NCI-H460 (cell line): ENCODE data around the gene MLLT6. TPM values are rescaled to one million over a fixed set of nuclear protein-coding genes. Genes with fewer than 3 reads are reported as not detected.
A peak's percentile ranks its signal among the peaks of the same experiment; 100 is the strongest.

Experiments used
- DNase-seq: peaks from one replicate; pipeline ENCODE4 v3.0.0-alpha.2; 2016; ENCODE audit warnings: low read depth; ENCODE audit errors: extremely low read depth
- total RNA-seq: library from RNA; depleted of rRNA; stranded (reverse); fragments of >200 nt; shearing (Covaris generic); gene quantifications from 2 replicates; pipeline ENCODE4 v1.2.3, GENCODE V29; 2014

MLLT6 gene
- total RNA-seq, 1 experiment from 2014 or later: 39.0 TPM

DNA sequence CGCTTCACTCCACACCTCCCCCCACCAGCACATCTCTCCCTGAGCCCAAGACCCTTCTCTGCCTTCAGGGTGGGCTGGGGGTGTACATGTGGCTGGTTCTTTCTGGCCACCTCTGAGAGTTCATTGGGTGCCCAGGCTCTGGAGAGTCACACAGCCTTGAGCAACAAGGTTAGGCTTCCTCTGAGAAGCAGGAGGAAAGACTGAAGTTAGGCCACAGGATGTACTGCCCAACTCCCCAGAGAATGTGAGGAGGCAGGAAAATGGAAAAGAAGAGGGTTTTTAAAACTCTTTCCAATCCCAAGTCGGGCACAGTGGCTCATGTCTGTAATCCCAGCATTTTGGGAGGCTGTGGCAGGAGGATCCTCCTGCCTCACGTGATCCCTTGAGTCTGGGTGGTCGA, 35.7 kb downstream of the MLLT6 start:
- DNase-seq: no peak

DNA sequence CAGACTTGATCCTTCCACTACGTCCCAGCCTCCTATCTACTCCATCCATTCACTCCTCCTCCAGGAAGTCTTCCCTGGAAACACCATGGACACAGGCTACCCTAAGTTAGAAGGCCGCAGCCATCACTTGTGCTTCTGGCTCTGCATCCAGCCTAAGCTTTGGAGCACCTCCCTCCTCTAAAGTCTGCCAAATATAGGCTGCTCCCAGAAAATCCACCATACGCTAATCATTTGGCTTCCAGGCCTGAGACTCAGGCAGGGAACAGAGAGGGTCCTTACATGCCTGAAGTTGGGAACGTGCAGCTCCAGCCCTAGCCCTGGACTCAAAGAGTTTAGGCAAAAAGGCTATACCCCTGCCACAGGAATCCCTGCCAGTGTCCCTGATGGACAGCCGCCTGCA, 36.4 kb downstream of the MLLT6 start:
- DNase-seq: no peak

DNA sequence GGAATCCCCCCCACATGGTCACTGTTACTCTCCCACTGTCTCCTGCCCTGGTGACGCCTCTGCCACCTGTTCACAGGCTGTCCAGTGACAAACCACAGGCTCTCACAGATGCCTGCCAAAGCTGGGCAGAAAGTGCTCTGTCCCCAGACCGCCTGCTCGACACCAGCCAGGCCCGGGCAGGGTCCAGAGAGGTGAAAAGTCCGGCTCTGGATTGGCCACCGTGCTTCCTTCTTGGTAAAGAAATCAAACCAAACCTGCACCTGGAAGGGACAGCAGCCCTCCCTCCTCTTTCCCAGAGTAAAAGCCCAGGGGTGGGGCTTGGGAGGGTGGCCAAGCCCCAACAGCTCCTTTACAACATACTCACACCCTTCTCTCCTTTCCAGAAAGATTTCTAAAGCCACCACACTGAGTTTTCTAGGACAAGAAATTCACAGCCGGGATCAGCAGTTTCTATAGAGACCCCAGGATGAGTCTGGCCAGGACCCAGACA, 36.9 kb downstream of the MLLT6 start:
- no peak for DNase-seq

DNA sequence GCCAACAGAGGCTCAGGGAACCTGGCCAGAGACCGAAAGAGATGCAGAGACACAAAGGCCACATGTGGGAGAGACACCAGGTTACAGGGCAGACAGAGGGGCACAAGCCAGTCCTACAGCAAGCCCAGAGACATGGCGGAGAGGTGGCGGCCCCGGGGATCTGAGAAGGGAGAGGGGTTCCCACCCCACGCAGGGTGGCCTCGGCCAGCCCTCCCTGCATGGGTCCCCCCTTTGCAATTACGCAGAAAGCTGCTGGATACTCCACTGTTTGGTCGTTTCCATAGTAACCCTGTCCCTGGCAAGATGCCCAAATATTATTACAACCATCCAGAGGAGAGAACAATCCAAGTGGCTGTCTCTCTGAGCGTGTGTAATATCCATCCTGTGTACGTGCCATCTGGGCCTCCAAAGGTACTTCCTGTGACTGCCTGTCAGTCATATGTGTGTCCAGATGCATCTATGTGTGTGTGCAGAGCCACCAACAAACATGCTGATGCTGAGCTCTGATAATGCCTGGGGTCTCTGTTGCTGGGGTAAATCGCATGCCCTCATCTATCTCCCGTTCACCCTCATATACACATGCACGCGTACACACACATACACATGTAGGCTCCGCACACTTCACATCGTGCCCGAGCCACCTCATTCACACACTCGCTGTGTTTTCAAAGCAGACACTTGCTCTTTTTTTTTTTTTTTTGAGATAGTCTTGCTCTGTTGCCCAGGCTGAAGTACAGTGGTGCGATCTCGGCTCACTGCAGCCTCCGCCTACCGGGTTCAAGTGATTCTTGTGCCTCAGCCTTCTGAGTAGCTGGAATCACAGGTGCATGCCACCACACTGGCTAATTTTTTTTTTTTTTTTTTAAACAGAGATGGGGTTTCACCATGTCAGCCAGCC, 37.6 kb downstream of the MLLT6 start:
- DNase-seq: no peak

DNA sequence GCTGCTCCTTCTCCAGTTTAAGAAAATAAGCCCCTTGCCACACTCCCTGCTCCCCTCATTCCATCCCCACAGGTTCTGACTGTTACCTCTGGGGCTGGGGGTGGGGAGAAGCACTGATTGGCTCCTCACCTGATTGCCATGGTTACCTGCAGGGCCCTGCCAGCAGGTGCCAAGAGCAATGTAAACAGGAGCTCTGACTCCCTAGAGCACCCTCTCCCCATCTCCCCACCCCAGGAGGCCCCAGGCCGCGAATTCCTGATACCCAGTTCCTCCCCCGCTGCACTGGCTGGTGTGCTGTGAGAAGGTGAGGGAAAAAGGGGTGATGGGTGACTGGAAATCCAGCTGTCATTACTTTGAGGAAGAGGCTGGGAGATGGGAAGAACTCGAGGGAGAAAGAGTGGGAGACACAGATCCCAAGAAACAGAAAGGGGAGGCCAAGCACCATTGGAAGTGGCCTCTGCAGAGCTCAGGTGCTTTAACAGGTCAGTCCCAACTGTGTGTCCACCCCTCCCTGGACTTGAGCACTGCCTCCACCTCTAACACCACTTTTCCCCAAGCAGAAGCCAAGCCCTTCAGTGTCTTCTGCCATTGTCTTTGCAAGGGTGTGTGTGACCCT, 38.6 kb downstream of the MLLT6 start:
- DNase-seq: no peak

DNA sequence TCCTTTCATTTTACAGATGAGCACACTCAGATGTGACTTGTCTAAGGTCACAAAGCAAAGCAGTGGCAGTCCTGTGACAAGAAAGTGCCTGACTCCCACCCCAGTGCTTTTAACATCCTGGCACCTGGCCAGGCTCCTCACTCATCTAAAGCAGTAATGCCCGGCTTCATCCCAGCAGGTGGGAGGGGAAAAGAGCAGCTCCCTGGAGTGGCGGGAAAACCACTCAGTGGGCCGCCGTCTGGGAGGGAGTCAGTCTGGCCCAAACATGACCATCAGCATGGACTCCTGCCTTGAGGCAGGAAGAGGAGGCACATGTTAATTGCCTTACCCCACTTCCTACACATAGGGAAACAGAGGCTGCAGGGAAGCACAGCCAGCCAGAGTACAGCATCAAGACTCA, 40.5 kb downstream of the MLLT6 start:
- no peak for DNase-seq

DNA sequence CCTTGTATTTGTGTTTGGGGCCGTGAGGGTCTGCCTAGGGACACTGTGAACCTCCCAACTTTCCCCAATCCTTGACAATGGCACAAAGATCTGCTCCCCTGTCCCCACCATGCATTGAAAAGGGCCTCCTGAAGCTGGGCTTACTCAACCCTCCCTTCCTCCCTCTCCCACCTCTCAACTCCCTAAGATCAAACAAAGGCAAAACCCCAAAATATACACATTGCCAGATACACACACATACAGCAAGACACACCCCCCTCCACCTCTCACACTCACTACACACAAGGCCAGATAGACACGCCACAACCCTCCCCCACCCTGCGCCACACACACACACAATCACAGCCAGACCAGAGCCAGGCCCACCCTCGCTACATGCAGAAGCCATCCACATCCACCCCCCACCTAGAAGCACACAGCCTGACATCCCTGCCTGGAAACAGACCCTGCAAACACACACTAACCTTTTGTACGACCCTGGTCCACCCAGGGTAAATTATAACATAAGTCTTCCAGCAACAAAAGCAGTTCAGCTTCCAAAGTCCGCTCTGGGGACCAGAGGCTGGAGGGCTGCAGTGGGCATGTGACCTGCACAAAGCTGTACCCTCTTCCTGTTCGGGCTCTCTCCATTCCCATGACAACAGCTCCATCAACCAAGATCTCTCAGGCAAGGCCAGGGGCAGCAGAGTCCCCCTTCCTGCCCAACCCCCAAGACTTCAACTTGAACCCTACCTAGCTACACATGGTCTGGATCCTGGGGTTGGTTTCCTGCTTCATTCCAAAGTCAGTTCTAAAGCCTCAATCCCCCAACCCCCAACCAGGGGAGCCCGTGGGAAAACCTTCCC, 41.2 kb downstream of the MLLT6 start:
- DNase-seq: no peak

DNA sequence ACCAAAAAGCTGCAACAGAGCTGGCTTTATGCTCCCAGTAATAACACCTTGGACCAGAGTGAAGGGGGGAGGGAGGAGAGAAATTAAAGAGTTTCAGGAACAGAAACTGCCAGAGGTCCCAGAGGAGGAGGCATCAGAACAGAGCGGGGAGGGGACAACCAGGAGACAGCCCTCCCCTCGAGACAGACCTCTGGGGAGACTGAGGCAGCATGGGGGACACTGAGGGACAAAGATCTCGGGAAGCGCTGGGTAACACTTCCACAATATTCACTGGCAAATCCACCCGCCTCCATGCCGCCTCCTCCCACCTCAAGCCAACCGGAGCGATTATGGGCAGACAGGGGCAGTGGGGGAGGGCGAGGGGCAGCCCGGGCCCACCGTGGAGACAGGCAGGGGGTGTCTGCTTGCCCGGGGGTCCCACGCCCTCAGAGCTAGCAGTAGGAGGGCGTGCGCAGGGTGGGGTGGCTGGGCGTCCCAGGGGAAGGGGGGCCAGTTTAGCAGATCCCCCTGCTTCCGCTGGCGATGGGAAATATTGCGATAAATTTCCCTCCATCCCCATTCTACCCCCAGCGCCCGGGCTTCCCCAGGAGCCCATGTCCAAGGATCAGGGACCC, 41.9 kb downstream of the MLLT6 start:
- DNase-seq: no peak

DNA sequence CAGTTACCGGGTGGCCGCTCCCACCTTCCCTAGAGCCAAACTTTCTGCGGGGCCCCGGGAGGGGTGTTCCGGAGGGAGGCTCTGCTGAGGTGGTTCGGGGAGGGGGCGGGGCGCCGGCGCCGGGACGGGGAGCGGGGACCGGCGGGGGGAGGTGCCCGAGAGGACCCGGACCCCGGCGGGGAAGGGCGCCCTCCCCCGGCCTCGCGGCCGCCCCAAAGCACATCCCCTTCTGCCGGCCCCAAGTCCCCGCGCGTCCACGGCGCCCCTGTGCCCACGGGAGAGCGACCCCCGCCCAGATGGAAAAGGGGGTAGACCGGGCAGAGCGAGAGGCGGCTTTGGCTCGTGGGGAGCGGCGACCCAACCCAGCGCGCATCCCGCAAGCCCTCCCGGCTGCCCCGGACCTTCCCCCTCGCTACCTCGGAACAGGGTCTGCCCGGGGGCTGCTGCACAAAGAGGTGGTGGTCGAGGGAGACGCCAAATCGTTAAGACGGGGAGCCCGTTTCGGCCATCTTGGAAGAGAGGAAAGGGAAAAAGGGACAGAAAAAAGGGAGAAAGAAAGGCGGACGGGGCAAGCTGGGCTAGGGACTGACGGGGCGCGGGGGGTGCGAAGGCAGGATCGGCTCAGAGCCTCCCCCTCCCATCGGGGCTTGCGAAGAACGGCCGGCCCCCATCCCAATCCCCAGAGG, 42.5 kb downstream of the MLLT6 start:
- DNase-seq: no peak

DNA sequence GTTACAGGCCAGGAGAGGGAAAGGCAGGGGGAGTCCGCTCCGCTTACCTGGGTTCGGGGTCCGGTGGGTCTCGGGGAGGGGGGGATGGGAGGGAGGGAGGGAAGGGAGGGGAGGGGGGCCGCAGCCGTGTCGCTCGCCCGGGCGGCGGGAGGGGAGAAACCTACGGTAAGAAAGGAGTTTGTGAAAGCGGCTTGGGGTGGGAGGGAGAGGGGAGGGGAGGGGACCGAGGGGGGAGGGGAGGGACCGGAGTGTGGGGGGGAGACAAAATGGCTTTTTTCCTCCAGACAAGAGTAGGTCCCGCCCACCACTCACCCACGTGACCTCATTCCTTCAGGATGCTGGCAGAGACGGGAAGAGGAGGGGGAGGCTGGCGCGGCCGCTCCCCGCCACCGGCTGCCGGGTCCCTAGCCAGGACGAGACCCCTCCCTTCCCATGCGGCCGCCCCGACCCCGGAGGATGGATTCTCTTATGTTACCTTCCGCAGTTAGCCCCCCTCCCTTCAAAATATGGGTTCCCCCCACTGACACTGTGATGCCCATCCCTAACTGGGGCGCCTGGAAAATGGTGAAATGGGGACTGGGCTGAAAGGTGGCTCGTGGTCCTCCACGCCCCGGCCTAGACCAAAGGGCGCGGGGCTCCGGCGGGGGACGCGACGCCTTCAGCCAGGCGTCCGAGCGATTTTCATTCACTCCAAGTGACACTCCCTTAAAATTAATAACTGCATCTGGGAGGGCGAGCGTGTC, 43.2 kb downstream of the MLLT6 start, which contains the start of gene PCGF2:
TSS of gene PCGF2 (minus strand) at position 188 of the 743 bp plus-strand sequence. CDS start 7,934 bp downstream, outside the sequence.
- DNase-seq: peak; percentile 86

DNA sequence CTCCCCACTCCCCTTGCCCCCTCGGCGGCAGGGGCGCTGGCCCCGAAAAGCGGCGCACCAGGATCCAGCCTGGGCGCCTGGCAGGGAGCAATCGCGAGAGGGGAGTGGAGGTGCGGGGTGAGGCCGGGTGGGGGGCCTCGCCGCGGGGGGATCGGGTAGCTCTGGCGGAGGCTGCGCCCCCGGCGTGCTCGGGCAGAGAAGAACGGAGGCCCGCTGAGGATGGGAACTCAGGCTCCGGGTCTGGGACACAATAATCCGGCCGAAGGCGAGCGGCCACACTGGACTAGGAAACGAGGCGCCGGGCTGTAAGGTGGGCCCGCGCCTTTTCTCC, 43.8 kb downstream of the MLLT6 start:
- DNase-seq: no peak

DNA sequence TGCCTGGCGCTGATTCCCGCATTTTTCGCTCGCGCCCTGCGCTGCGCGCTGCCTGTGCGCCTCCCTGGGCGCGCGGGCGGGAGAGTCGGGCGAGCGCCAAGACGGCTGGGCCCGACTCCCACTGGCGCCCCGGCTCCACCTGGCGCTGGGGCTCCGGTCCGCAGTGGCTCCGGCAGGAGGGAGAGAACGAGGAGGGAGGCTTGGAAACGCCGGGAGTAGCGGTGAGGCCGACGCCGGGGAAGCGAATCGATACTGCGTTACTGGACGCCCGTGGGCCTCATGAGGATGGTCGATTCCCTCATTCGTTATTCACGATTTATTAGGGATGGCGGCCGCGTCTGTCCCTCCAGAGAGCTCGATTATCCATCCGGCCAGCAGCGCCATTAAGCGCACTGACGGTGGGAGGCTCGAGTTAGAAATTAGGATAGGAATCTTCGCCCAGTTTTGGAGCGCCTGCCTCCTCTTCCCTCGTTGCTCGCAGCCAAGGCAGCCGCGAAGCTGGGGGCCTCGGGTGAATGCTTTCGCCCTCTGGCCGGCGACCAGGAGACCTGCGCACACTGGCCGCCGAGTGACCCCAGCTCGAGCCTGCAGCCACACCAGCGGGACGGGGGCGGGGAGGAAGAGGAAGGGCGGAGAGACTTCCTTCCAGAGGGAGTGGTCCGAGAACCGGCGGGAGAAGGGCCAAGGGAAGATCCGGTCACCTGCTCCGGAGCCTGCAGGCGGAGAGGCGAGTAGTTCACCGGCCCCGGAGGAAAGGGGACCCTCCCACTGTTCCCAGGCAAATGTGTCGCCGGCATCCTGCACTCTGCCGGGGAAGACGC, 44.4 kb downstream of the MLLT6 start:
- peak; percentile 76 for DNase-seq

DNA sequence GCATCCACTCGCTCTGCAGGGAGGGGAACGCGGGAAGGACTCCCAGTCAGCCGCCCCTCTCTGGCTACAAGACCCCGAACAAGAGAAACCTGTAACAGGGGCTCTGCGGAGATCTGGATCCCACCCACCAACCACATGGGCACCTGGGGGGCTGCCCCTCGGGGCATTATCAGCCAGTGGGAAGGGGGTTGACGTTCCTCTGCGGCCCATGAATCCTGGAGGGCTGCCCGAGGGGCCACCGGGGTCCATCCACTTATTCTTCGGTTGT, 44.9 kb downstream of the MLLT6 start:
- DNase-seq: no peak

DNA sequence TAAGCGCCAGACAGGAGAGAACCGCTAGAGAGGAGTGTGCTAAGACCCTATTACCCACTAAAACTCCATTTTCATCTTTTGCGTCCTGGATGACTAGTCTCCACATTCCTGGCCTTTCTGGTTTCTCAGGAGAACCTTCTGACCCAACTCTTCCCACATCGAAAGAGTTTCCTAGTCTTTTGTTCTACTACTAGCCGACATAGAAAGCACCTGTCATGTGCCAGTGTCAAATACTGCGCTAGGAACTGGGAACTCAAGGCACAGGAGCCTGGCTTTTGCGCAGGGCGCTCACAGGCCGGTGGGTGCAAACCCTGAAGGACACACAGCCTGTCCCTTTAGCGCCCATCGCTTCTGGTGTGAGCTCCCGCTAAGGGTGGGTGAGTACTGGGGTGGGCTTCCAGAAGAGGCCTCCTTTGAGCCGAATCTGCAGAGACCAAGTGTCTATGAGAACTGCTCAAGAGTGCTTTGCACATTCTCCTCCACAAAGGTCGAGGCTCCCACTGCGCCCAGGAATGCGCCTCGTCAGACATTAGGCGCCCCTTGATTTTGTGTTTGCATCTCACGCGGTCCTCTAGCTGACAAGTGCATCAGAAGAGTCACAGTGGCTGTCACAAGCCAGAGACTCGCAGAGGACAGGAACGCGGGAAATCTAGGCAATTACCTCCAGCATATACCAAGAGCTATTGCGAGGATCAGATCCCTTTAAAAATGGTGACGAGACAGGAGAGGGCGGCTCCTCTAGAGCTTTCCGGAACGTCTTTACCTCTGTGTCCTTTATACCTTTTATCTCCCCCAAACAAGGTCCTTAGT, 45.4 kb downstream of the MLLT6 start:
- no peak for DNase-seq

DNA sequence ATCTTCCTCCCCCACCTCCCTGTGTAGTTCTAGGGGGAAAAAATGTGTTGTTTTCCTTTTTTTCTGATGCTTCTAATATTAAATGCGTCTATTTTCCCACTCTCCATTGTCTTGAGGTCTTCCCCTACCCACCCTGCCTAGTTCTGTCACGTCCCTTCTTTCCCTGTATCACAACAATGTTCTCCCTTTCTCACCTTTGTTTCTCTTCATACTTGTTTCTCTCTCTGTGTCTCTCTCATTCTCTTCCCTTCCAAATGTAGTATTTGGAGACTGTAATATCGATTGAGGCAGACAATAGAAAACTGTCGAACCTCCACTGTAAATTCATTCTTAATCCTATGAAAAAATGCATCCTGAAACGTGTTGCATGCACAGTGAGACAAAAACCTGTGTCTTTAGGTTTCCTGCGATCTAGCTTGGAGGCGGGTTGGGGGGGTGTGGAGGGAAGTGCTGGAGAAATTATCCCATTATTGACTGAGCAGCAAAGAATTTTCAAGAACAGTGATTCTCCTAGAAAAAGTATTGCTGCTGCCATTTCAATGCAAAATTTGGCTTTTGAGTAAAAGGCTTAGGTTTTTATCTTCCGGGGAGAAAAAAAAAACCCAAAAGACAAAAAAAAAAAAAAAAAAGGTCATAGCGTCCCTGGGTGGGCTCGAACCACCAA, 46.2 kb downstream of the MLLT6 start:
- DNase-seq: no peak

DNA sequence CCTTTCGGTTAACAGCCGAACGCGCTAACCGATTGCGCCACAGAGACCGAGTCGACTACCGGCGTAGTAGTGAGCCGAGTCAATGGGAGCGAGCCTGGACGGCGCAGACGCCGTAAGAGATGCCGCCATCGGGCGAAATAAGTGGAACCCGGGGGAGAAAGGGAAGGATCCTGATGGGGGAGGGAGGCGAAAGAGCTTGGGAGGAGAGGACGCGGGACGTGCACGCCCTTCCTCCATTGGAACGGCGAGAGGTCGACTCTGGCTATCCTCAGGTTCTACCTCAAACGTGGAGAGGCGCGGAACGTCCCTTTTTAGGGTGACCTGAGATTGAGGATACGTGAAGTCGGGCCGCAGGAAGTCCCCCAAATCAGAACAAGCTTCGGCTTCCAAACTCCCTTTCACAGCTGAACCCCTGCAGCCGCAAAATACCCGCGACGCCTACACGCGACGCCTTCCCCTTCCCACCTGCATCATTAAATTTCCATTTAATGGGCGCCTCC, 46.8 kb downstream of the MLLT6 start:
- peak; percentile 86 for DNase-seq
